Measurements from ENCODE around the gene HIPK2.

Gene HIPK2

GRCh38 chr7:139525239-139525638 is 252.6 kb downstream of the HIPK2 start:
- DNase-seq = no peak

GRCh38 chr7:139523968-139524815 is 253.6 kb downstream of the HIPK2 start:
- DNase-seq = no peak

GRCh38 chr7:139523199-139523941 is 254.4 kb downstream of the HIPK2 start, which contains the start of gene CLEC2L:
Gene CLEC2L, plus strand, starts transcription at chr7:139523685. Its CDS starts 243 bp downstream, at chr7:139523928.
- DNase-seq = no peak

- no peak for DNase-seq
Measured at GRCh38 chr7:139522830-139523198, 255.0 kb downstream of the HIPK2 start.

- DNase-seq = no peak
Measured at GRCh38 chr7:139521439-139521838, 256.4 kb downstream of the HIPK2 start.

GRCh38 chr7:139515266-139515665 is 262.5 kb downstream of the HIPK2 start:
- DNase-seq = no peak
